HG03342 (cell line): ENCODE results near the gene MAP3K5.
"Not testable (repeated sequence)": the region's sequence is repeated elsewhere in the genome, so short reads cannot be mapped to it uniquely, and the experiment has no call there.

Experiments used
- ATAC-seq: cut with Tn5 transposase; IDR thresholded peaks from one replicate; pipeline ENCODE4 v1.9.1; 2021; ENCODE audit warnings: mild to moderate bottlenecking, moderate library complexity; ENCODE audit not compliant: unreplicated experiment

Gene MAP3K5

GRCh38 chr6:136586295-136586694, 206.0 kb downstream of the MAP3K5 start:
- no peak for ATAC-seq

- ATAC-seq, result not testable (repeated sequence)
Measured at GRCh38 chr6:136585523-136585922, 206.8 kb downstream of the MAP3K5 start.

- not testable (repeated sequence) for ATAC-seq
Measured at GRCh38 chr6:136584290-136584689, 208.0 kb downstream of the MAP3K5 start.

- no peak for ATAC-seq
Measured at GRCh38 chr6:136582711-136583471, 209.4 kb downstream of the MAP3K5 start.

GRCh38 chr6:136579800-136580199, 212.5 kb downstream of the MAP3K5 start:
- ATAC-seq, result no peak

DNA sequence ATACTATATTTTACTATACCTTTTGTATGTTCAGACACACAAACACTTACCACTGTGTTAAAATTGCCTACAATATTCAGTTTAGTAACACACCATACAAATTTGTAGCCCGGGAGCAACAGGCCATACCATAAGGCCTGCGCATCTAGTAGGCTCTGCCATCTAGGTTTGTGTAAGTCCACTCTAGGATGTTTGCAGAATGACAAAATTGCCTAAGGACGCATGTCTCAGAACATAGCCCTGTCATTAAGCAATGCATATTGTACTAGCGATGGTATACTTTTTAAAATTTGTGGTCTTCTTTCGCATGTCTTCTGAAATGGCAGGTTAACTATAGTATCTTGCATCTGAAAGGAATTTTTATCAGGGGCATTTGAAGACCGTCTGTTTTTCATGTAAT, 215.5 kb downstream of the MAP3K5 start:
- ATAC-seq, result no peak

- no peak for ATAC-seq
Measured at GRCh38 chr6:136571496-136571895, 220.8 kb downstream of the MAP3K5 start.

GRCh38 chr6:136571065-136571464, 221.2 kb downstream of the MAP3K5 start:
- no peak for ATAC-seq

- ATAC-seq, result no peak
Measured at GRCh38 chr6:136568129-136568528, 224.1 kb downstream of the MAP3K5 start.

DNA sequence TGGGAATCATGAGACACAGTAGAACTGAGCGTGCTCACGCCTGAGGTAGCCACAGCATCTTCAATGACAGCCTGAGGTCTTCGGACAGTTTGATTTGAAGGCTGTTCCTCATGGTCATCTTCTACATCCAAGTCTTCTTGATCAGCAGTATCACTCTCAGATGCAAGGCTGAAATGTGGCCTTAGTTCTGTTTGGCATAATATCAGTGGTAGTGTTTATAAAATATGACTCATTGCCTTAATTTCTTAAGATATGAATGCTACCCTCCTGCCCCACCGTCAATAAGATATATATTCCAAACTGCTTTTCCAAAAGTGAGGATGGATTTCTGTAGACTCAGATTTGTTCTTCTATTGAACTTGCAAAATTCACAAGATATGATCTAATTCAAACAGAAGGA, 224.6 kb downstream of the MAP3K5 start:
- ATAC-seq, result no peak

GRCh38 chr6:136566851-136567250, 225.4 kb downstream of the MAP3K5 start:
- no peak for ATAC-seq

DNA sequence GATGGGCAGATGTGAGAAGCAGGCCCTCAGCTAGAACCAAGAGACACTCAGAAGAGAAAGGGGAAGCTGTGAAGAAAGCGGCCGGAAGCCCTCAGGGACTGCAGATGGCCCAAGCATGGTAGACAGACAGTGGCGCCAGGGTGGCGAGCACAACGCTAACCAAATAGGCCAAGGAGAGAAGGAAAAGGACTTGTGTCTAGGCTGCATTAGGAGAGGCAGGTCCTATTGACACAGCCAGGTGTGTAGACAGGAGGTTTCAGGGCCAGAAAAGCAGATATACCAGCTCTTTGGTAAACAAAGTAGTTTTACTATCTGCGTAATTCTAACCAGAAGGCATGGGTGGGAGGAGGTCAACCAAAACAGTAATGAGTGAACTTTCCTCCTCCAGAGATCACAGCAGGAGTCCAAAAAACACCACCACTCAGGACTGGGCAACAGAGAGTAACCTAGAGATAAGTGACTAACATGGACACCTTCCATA, 226.2 kb downstream of the MAP3K5 start:
- ATAC-seq, result no peak

DNA sequence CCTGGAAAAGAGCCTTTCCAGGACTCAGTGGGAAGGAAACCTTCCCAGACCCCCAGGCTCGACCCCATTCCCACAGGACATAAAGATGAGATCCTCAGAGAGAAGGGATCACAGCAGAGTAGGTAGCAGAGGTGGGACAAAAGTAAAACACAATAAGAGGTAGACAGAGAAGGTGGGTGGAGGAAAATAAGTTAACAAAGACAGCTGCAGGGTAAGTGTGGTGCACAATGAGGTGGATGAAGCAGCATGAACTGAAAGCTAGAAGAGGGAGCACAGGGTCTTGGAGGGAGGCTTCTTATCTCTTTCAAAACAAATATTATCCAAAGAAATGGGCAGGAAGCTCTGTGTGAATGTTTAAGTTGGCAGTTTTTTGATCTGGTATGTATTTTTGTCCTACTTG, 228.1 kb downstream of the MAP3K5 start:
- no peak for ATAC-seq

DNA sequence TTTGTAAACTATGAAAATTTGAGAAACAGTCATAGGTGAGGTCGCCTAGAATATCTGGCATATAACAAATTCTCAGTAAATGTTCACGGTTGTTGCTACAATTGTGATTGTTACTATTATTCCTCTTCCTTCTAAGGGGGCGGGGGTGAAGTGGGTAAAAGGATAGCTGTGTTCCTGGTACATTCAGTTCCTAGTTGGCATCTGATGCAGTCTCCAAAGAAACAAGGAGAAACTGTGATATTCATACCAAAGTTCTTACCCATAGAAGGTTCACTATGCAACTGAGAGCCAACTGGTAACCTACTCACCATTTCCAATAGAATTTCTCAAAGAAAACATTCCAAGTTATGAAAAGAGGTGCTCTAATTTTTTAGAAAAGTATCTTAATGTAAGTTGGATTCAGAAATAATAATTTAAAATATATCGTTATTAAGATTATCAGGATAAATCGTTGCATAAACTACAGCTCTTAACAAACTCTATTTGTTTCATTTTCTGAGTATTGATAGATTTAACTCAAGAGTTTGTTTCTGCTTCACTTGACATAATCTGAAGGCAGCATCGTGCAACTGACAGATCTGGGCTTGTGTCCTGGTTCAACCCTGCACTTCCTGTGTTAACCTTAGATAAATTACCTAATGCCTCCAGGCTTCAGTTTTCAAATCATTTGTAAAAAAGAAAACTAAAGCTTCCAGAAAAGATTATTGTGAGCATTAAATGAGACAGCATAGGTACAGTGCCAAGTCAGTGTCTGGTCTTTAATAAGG, 228.7 kb downstream of the MAP3K5 start:
- ATAC-seq, result no peak

DNA sequence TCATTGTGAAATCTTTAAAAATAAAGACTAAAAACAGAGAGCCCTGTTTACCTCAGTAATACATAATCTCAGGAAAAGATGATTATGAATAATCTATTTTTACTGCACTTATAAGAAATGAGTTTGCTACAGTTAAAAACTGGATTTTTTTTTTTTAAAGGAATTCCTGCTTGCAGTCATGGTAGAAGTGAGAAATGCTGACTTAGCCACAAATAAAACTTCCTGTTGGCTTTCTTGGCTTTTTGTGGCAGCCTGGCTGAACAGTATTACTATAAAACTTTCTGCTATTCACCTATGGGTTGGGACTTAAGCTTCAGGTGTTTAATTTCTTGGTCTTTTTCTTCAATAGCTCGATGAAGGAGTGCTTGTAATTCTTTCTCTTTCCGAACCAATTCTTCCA, 230.1 kb downstream of the MAP3K5 start:
- ATAC-seq, result no peak

DNA sequence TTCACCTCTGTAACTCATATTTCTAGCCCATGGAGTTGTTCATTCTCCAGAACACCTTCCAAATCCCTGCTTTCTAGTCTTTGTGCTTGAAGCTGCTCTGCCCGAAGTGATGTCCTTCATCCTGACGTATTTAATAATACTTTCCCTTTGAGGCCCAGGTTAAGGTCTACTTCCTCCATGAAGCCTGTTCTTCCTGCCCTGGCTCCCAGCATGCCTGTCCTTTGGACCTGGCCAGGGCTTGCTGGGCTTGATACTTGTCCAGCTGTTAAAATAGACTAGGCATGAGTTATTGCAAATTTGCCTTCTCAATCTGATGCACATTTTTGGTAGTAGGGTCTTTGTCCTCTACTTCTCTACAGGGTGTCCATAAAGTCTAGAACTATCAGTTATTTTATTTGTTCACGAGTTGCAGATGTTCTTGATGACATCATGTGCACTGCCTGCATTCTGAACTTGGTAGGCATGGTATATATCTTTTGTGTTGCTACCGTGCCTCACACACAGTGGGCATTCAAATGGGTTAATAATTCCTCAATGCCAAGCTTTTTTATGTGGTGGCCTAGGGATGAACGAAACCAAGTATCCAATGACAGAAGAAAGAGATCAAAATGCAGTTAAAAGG, 239.0 kb downstream of the MAP3K5 start:
- ATAC-seq, result no peak

DNA sequence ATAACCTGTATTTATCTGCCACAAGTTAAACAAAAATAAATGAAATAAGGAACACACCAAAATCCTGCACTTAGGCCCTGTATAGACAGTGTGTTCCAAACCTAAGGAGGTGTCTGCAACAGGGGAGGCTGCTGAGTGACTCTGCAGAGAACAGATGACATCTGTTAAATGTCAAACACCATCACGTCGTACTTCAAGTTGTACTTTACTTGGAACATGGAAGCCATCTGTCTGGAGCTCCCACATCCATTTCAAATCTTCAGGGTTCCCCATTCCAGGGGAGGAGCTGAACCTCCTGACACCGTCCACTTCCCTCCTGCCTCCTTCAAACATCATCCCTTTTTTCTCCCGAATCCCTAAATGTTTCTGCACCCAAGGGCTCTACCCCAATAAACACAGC, 240.2 kb downstream of the MAP3K5 start:
- no peak for ATAC-seq

GRCh38 chr6:136551103-136551502, 241.2 kb downstream of the MAP3K5 start:
- no peak for ATAC-seq

DNA sequence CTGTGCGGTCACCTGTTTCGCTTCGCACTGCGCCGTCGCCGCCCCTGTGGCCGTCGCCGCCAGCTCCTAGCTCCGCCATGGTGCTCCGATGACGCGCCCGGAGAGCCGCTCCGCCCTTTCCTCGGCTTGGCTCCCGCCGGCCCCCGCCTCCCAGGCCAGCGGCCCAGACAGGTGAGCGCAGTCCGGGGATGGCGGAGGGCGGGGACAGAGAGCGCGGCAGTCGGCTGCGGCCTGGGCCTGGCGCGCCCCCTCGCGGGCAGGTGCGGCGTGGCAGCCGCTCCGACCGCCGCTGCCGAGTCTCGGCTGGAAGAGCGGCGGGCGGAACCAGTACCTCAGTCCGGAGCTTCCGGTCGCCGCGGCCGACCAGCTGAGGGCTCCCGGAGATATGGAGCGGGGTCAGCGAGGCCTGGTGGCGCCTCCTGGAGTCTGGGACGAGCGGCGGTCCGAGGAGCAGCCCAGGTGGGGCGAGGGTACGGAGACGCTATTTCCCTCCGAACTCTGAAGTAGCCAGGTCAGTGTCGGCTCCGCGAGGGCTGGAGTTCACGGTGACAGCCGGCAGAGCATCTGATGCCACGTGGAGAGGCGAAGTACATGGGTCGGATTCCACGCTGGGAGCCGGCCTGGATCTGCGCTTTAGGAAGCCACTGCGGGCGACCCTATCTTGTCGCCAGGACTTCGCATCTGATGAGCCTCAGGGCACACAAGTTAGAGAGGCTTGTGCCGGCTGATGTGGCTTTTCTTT, 241.8 kb downstream of the MAP3K5 start, which contains the start of gene MAP7:
Gene MAP7, minus strand, starts transcription at position 93 of the 742 bp plus-strand sequence. Its CDS starts 14 bp downstream, at position 79.
- ATAC-seq, result peak; percentile 75

- peak; percentile 54 for ATAC-seq
Measured at GRCh38 chr6:136550045-136550329, 242.3 kb downstream of the MAP3K5 start.
